Neuronal stem cell (in vitro differentiated cells): ENCODE data around the gene ATAD3B.
"Not testable (repeated sequence)": the region's sequence is repeated elsewhere in the genome, so short reads cannot be mapped to it uniquely, and the experiment has no call there.

Experiments
- DNase-seq: peaks from one replicate; pipeline ENCODE4 v3.0.0-alpha.2; 2013; ENCODE audit warnings: low spot score
- H2AFZ ChIP-seq: one replicate; pipeline ENCODE4 v1.6.1; 2013; ENCODE audit warnings: mild to moderate bottlenecking, low read length, inconsistent platforms
- H2AK5ac ChIP-seq: 2 replicates; pipeline ENCODE4 v1.6.1; 2013; ENCODE audit warnings: low read depth, mild to moderate bottlenecking, inconsistent platforms, low read length, moderate library complexity, mixed read lengths
- H2BK120ac ChIP-seq: 2 replicates; pipeline ENCODE4 v1.6.1; 2013; ENCODE audit warnings: low read depth, mild to moderate bottlenecking, inconsistent platforms, low read length, moderate library complexity, mixed read lengths
- H2BK12ac ChIP-seq: one replicate; pipeline ENCODE4 v1.6.1; 2013; ENCODE audit warnings: low read length, inconsistent platforms
- H2BK15ac ChIP-seq: 2 replicates; pipeline ENCODE4 v1.6.1; 2013; ENCODE audit warnings: mild to moderate bottlenecking, low read length, inconsistent platforms, mixed read lengths
- H2BK5ac ChIP-seq: one replicate; pipeline ENCODE4 v1.6.1; 2013; ENCODE audit warnings: inconsistent platforms, mild to moderate bottlenecking, low read length, moderate library complexity
- H3K14ac ChIP-seq: one replicate; pipeline ENCODE4 v1.6.1; 2013; ENCODE audit warnings: low read length, inconsistent platforms
- H3K18ac ChIP-seq: 2 replicates; pipeline ENCODE4 v1.6.1; 2013; ENCODE audit warnings: low read length, inconsistent platforms
- H3K23ac ChIP-seq: 2 replicates; pipeline ENCODE4 v1.6.1; 2013; ENCODE audit warnings: low read depth, mild to moderate bottlenecking, mixed read lengths, low read length, inconsistent platforms; ENCODE audit not compliant: poor library complexity
- H3K27ac ChIP-seq: replicated peaks from 3 replicates; pipeline ENCODE4 v1.5.1; 2013; ENCODE audit warnings: low read length, inconsistent platforms
- H3K27me3 ChIP-seq, 3 experiments: 2 replicates each; pipeline ENCODE4 v1.6.1; 2013; ENCODE audit warnings: low read length in 3 of 3, mild to moderate bottlenecking in 2 of 3, inconsistent platforms in 1 of 3, low read depth in 1 of 3, mixed read lengths in 1 of 3, moderate library complexity in 1 of 3; ENCODE audit not compliant: control insufficient read depth in 3 of 3, insufficient read depth in 3 of 3
- H3K36me3 ChIP-seq, 2 donors: replicated peaks in 1 of 2; 2 replicates each; pipeline ENCODE4 v1.6.1; 2013; ENCODE audit warnings: low read length in 2 of 2; ENCODE audit not compliant: control insufficient read depth in 2 of 2, insufficient read depth in 2 of 2
- H3K4ac ChIP-seq: 2 replicates; pipeline ENCODE4 v1.6.1; 2013; ENCODE audit warnings: inconsistent platforms, mild to moderate bottlenecking, low read length, moderate library complexity
- H3K4me1 ChIP-seq, 2 donors: 1 replicate in 1 of 2; 2 replicates in 1 of 2; pipeline ENCODE4 v1.6.1; 2013; ENCODE audit warnings: low read length in 2 of 2, low read depth in 1 of 2; ENCODE audit not compliant: control insufficient read depth in 2 of 2, insufficient read depth in 1 of 2
- H3K4me2 ChIP-seq: one replicate; pipeline ENCODE4 v1.6.1; 2013; ENCODE audit warnings: mild to moderate bottlenecking, low read length, inconsistent platforms; ENCODE audit not compliant: insufficient read depth, poor library complexity, severe bottlenecking
- H3K4me3 ChIP-seq, 2 donors: 2 replicates each; pipeline ENCODE4 v1.5.1; 2013; ENCODE audit warnings: low read length in 2 of 2, mild to moderate bottlenecking in 2 of 2, inconsistent platforms in 1 of 2, moderate library complexity in 1 of 2
- H3K79me1 ChIP-seq: one replicate; pipeline ENCODE4 v1.6.1; 2013; ENCODE audit warnings: low read depth, mild to moderate bottlenecking, inconsistent platforms, low read length, moderate library complexity
- H3K9ac ChIP-seq: one replicate; pipeline ENCODE4 v1.6.1; 2013; ENCODE audit warnings: mild to moderate bottlenecking, low read depth, low read length, inconsistent platforms; ENCODE audit not compliant: poor library complexity
- H3K9me3 ChIP-seq, 2 donors: replicated peaks in 1 of 2; 2 replicates each; pipeline versions ENCODE3 to v1.6.1; 2013; ENCODE audit warnings: low read length in 2 of 2, mild to moderate bottlenecking in 2 of 2, inconsistent platforms in 1 of 2, low read depth in 1 of 2, mixed read lengths in 1 of 2, moderate library complexity in 1 of 2; ENCODE audit not compliant: control insufficient read depth in 2 of 2, insufficient read depth in 1 of 2
- H4K8ac ChIP-seq: one replicate; pipeline ENCODE4 v1.6.1; 2013; ENCODE audit warnings: low read depth, mild to moderate bottlenecking, inconsistent platforms, low read length, moderate library complexity
- H4K91ac ChIP-seq: one replicate; pipeline ENCODE4 v1.6.1; 2013; ENCODE audit warnings: low read length, low read depth, mild to moderate bottlenecking, inconsistent platforms; ENCODE audit not compliant: poor library complexity
- WGBS, 2 donors: extraction: QIAGEN DNeasy Blood & Tissue Kit; methylation state at CpG; one replicate each; pipeline ENCODE4 v1.1.7; 2013; ENCODE audit warnings: missing lambda C conversion rate in 2 of 2, mixed read lengths in 1 of 2; ENCODE audit not compliant: insufficient read length in 2 of 2, insufficient replicate concordance in 1 of 2; ENCODE audit errors: extremely low coverage in 2 of 2; 5-methylcytosine and 5-hydroxymethylcytosine counted together

The ATAD3B gene

GRCh38 chr1:1480488-1480867 lies 8.9 kb downstream of the ATAD3B start:
- H3K14ac ChIP-seq, H3K4me1 ChIP-seq, H2AK5ac ChIP-seq, H3K18ac ChIP-seq, H3K23ac ChIP-seq, DNase-seq, H4K91ac ChIP-seq, H2BK15ac ChIP-seq, H2BK12ac ChIP-seq, H3K27ac ChIP-seq, H2BK120ac ChIP-seq, H3K4ac ChIP-seq, H4K8ac ChIP-seq, H2BK5ac ChIP-seq, H3K27me3 ChIP-seq, H3K79me1 ChIP-seq, H2AFZ ChIP-seq, H3K4me2 ChIP-seq, H3K9ac ChIP-seq, H3K4me3 ChIP-seq, H3K9me3 ChIP-seq: not testable (repeated sequence)
- H3K36me3 ChIP-seq, result peaks cover 30 to 60% of the 10 kb centered on the region in 2 donors
- WGBS, 2 donors, result no CpG with 5 or more reads among the region's 16 CpGs

- H4K8ac ChIP-seq, DNase-seq, H3K79me1 ChIP-seq, H3K27ac ChIP-seq, H3K14ac ChIP-seq, H2BK15ac ChIP-seq, H3K23ac ChIP-seq, H2BK12ac ChIP-seq, H3K4ac ChIP-seq, H3K4me3 ChIP-seq, H3K27me3 ChIP-seq, H2AFZ ChIP-seq, H3K4me2 ChIP-seq, H2BK5ac ChIP-seq, H3K18ac ChIP-seq, H2AK5ac ChIP-seq, H4K91ac ChIP-seq, H3K4me1 ChIP-seq, H2BK120ac ChIP-seq, H3K9me3 ChIP-seq: not testable (repeated sequence)
- Histone ChIP-seq H3K9ac (peak overlapping the region; percentile 21), H3K36me3 (peaks cover 29 to 64% of the 10 kb centered on the region in 2 donors)
- no CpG with 5 or more reads among the region's 30 CpGs for WGBS, 2 donors
These were observed 10.2 kb downstream of the ATAD3B start for GRCh38 chr1:1481811-1482210.

DNA sequence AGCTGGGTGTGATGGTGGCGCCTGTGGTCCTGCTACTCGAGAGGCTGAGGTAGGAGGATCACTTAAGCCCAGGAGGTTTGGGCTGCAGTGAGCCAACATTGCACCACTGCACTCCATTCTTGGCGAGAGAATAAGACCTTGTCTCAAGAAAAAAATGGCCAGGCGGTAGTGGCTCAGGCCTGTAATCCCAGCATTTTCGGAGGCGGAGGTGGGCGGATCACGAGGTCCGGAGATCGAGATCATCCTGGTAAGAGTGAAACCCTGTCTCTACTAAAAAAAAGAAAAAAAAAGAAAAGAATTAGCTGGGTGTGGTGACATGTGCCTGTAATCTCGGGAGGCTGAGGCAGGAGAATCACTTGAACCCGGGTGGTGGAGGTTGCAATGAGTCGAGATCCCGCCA lies 11.3 kb downstream of the ATAD3B start:
- H3K4me2 ChIP-seq, result no peak overlapping the region
- H3K36me3 ChIP-seq, result peaks cover 25 to 62% of the 10 kb centered on the region in 2 donors
- H2BK5ac ChIP-seq, result no peak overlapping the region
- H3K4me1 ChIP-seq, result no peaks in the 10 kb centered on the region
- no peak overlapping the region for H4K91ac ChIP-seq
- peaks cover 5% of the 10 kb centered on the region for H3K79me1 ChIP-seq
- no peak overlapping the region for H3K4me3 ChIP-seq
- H3K27ac ChIP-seq, result no peak overlapping the region
- H3K27me3 ChIP-seq, result no peaks in the 10 kb centered on the region
- H2BK12ac ChIP-seq, result no peak overlapping the region
- no peak overlapping the region for H2BK15ac ChIP-seq
- H3K9ac ChIP-seq, result no peak overlapping the region
- H3K23ac ChIP-seq, result no peak overlapping the region
- no CpG with 5 or more reads among the region's 14 CpGs for WGBS, 2 donors
- no peaks in the 10 kb centered on the region for H3K9me3 ChIP-seq
- H3K4ac ChIP-seq, result no peak overlapping the region
- H3K18ac ChIP-seq, result no peak overlapping the region
- no peak overlapping the region for H2AFZ ChIP-seq
- no peak overlapping the region for H4K8ac ChIP-seq
- no peak overlapping the region for H2BK120ac ChIP-seq
- DNase-seq, result no peak
- H2AK5ac ChIP-seq, result no peak overlapping the region
- H3K14ac ChIP-seq, result no peak overlapping the region

GRCh38 chr1:1483714-1484113 lies 12.1 kb downstream of the ATAD3B start:
- Histone ChIP-seq H3K18ac (no peak overlapping the region), H2BK15ac (no peak overlapping the region), H3K4me1 (no peaks in the 10 kb centered on the region), H3K9me3 (no peaks in the 10 kb centered on the region), H3K36me3 (peaks cover 22 to 65% of the 10 kb centered on the region in 2 donors), H3K4me3 (no peak overlapping the region), H2BK5ac (no peak overlapping the region), H3K23ac (no peak overlapping the region), H4K8ac (no peak overlapping the region), H4K91ac (no peak overlapping the region), H3K14ac (no peak overlapping the region), H3K79me1 (peaks cover 5% of the 10 kb centered on the region), H2BK12ac (no peak overlapping the region), H3K9ac (no peak overlapping the region), H3K4ac (no peak overlapping the region), H2AFZ (no peak overlapping the region), H2BK120ac (no peak overlapping the region), H2AK5ac (no peak overlapping the region), H3K27ac (no peak overlapping the region), H3K27me3 (no peaks in the 10 kb centered on the region), H3K4me2 (no peak overlapping the region)
- no peak for DNase-seq
- no CpG with 5 or more reads among the region's 16 CpGs for WGBS, 2 donors
